H1 (cell line): Measurements from ENCODE around the gene TK1. TPM values are rescaled to one million over a fixed set of nuclear protein-coding genes. Genes with fewer than 3 reads are reported as not detected.

Experiments
- CTCF ChIA-PET: fragments of 300-600 bp; sonication (Branson Sonifier 250); formaldehyde crosslinking; loops from one replicate; lab custom pipeline; 2021; ENCODE audit not compliant: partially characterized antibody; lab: Charles Lee
- POLR2A ChIA-PET: fragments of 300-600 bp; sonication (Branson Sonifier 250); formaldehyde crosslinking; loops from one replicate; lab custom pipeline; 2021; ENCODE audit warnings: inconsistent platforms; ENCODE audit not compliant: partially characterized antibody; lab: Charles Lee
- DNase-seq, 2 experiments: peaks; one replicate each; pipeline versions ENCODE4 v3.0.0 to v3.0.0-alpha.2; 2010 to 2022; ENCODE audit warnings: low spot score in 2 of 2, low read depth in 1 of 2, mixed read lengths in 1 of 2
- FAIRE-seq: peaks from 2 replicates; lab custom pipeline; 2011; peaks lifted over from hg19 to GRCh38; lab: Jason Lieb, UNC
- H2AFZ ChIP-seq: 2 replicates; pipeline ENCODE4 v1.8.1; 2012; ENCODE audit warnings: low read length, inconsistent platforms
- H2AK5ac ChIP-seq: 2 replicates; pipeline ENCODE4 v1.6.1; 2013; ENCODE audit warnings: low read depth, low read length
- H2BK120ac ChIP-seq: replicated peaks from 2 replicates; pipeline ENCODE3; 2013; ENCODE audit warnings: low read depth, low read length, inconsistent platforms
- H2BK12ac ChIP-seq: 2 replicates; pipeline ENCODE4 v1.6.1; 2013; ENCODE audit warnings: low read depth, low read length
- H2BK15ac ChIP-seq: 2 replicates; pipeline ENCODE4 v1.6.1; 2013; ENCODE audit warnings: low read length
- H2BK20ac ChIP-seq: 2 replicates; pipeline ENCODE4 v1.6.1; 2013; ENCODE audit warnings: low read length
- H2BK5ac ChIP-seq: 2 replicates; pipeline ENCODE4 v1.6.1; 2013; ENCODE audit warnings: low read depth, low read length
- H3K14ac ChIP-seq: 2 replicates; pipeline ENCODE4 v1.6.1; 2013; ENCODE audit warnings: inconsistent platforms; ENCODE audit not compliant: insufficient read length
- H3K18ac ChIP-seq: 2 replicates; pipeline ENCODE4 v1.6.1; 2013; ENCODE audit warnings: low read length; ENCODE audit errors: extremely low read depth
- H3K23ac ChIP-seq: 2 replicates; pipeline ENCODE4 v1.6.1; 2013; ENCODE audit warnings: inconsistent platforms; ENCODE audit not compliant: insufficient read length
- H3K23me2 ChIP-seq: 2 replicates; pipeline ENCODE4 v1.6.1; 2013; ENCODE audit warnings: low read depth, low read length
- H3K27ac ChIP-seq: 2 replicates; pipeline ENCODE4 v1.6.1; 2011; ENCODE audit warnings: low read depth, low read length, inconsistent platforms
- H3K27me3 ChIP-seq, 4 experiments: replicated peaks in 1 of 4; 1 replicate in 1 of 4; 2 replicates in 3 of 4; pipeline versions ENCODE4 v1.6.1 to v1.8.1; 2011 to 2013; ENCODE audit warnings: low read length in 3 of 4, mild to moderate bottlenecking in 3 of 4, inconsistent platforms in 2 of 4, mixed read lengths in 2 of 4, moderate library complexity in 1 of 4; ENCODE audit not compliant: control insufficient read depth in 3 of 4, insufficient read depth in 3 of 4; ENCODE audit errors: extremely low read depth in 1 of 4
- H3K36me3 ChIP-seq, 4 experiments: 2 replicates each; pipeline versions ENCODE4 v1.6.1 to v1.8.1; 2011 to 2013; ENCODE audit warnings: mild to moderate bottlenecking in 4 of 4, low read length in 3 of 4, moderate library complexity in 2 of 4, control low read depth in 1 of 4, inconsistent platforms in 1 of 4; ENCODE audit not compliant: insufficient read depth in 4 of 4, control insufficient read depth in 2 of 4
- H3K4ac ChIP-seq: replicated peaks from 2 replicates; pipeline ENCODE3; 2013; ENCODE audit warnings: low read length, low read depth, mixed read lengths, inconsistent platforms; ENCODE audit not compliant: insufficient read length
- H3K4me1 ChIP-seq, 4 experiments: replicated peaks in 1 of 4; 1 replicate in 1 of 4; 2 replicates in 3 of 4; pipeline versions ENCODE4 v1.6.1 to v1.8.1; 2011 to 2013; ENCODE audit warnings: low read length in 3 of 4, inconsistent platforms in 2 of 4, mixed read lengths in 1 of 4; ENCODE audit not compliant: insufficient read depth in 4 of 4, control insufficient read depth in 3 of 4
- H3K4me2 ChIP-seq, 2 experiments: 2 replicates each; pipeline versions ENCODE4 v1.6.1 to v1.8.1; 2011 to 2013; ENCODE audit warnings: low read depth in 2 of 2, low read length in 2 of 2, control low read depth in 1 of 2, inconsistent platforms in 1 of 2, mild to moderate bottlenecking in 1 of 2; ENCODE audit not compliant: insufficient read depth in 1 of 2
- H3K4me3 ChIP-seq, 4 experiments: fragments of 200-600, 300-600 bp in 1 of 4; sonication (generic), shearing (Covaris generic), sonication (Bioruptor Twin) in 1 of 4; 2 replicates each; pipeline versions ENCODE4 v1.5.1 to v1.8.1; 2011 to 2016; ENCODE audit warnings: low read length in 4 of 4, low read depth in 3 of 4, control low read depth in 2 of 4, inconsistent platforms in 2 of 4, mild to moderate bottlenecking in 2 of 4, mixed read lengths in 1 of 4, moderate library complexity in 1 of 4; ENCODE audit not compliant: insufficient read depth in 2 of 4; ENCODE audit errors: extremely low read depth in 1 of 4
- H3K56ac ChIP-seq: replicated peaks from 2 replicates; pipeline ENCODE3; 2013; ENCODE audit warnings: low read depth, mild to moderate bottlenecking, mixed read lengths, low read length, inconsistent platforms; ENCODE audit not compliant: insufficient read length
- H3K79me1 ChIP-seq: 2 replicates; pipeline ENCODE4 v1.6.1; 2013; ENCODE audit warnings: low read depth, low read length, control low read depth
- H3K79me2 ChIP-seq, 2 experiments: 2 replicates each; pipeline versions ENCODE4 v1.6.1 to v1.8.1; 2012 to 2013; ENCODE audit warnings: low read length in 2 of 2, mild to moderate bottlenecking in 2 of 2, inconsistent platforms in 1 of 2; ENCODE audit not compliant: insufficient read depth in 2 of 2, control insufficient read depth in 1 of 2
- H3K9ac ChIP-seq, 4 experiments: replicated peaks in 1 of 4; 1 replicate in 1 of 4; 2 replicates in 3 of 4; pipeline versions ENCODE4 v1.6.1 to v1.8.1; 2011 to 2013; ENCODE audit warnings: low read depth in 3 of 4, low read length in 3 of 4, control low read depth in 2 of 4, mild to moderate bottlenecking in 2 of 4, moderate library complexity in 2 of 4, inconsistent platforms in 1 of 4; ENCODE audit errors: extremely low read depth in 1 of 4
- H3K9me3 ChIP-seq, 2 experiments: 2 replicates each; pipeline versions ENCODE4 v1.6.1 to v1.8.1; 2012 to 2013; ENCODE audit warnings: mild to moderate bottlenecking in 2 of 2, moderate library complexity in 2 of 2, control low read depth in 1 of 2, inconsistent platforms in 1 of 2, low read depth in 1 of 2, low read length in 1 of 2, mixed read lengths in 1 of 2; ENCODE audit not compliant: insufficient read depth in 2 of 2
- H4K20me1 ChIP-seq, 2 experiments: replicated peaks in 1 of 2; 2 replicates each; pipeline versions ENCODE3 to v1.8.1; 2011 to 2013; ENCODE audit warnings: inconsistent platforms in 2 of 2, low read length in 2 of 2, mild to moderate bottlenecking in 1 of 2; ENCODE audit not compliant: insufficient read depth in 2 of 2, control insufficient read depth in 1 of 2
- H4K5ac ChIP-seq: 2 replicates; pipeline ENCODE4 v1.6.1; 2013; ENCODE audit warnings: low read length, low read depth, mixed read lengths, inconsistent platforms; ENCODE audit not compliant: insufficient read length
- H4K8ac ChIP-seq: 2 replicates; pipeline ENCODE4 v1.8.0; 2013; ENCODE audit warnings: mild to moderate bottlenecking, moderate library complexity, low read length, inconsistent platforms; ENCODE audit not compliant: insufficient read depth; ENCODE audit errors: extremely low read depth
- H4K91ac ChIP-seq: replicated peaks from 2 replicates; pipeline ENCODE3; 2013; ENCODE audit warnings: low read length, mixed read lengths, inconsistent platforms; ENCODE audit not compliant: insufficient read length
- CEBPB ChIP-seq: IDR thresholded peaks from 2 replicates; pipeline ENCODE4 v1.6.1; 2012; ENCODE audit warnings: low read depth, low read length
- KDM1A ChIP-seq: fragments of 200-600, 300-600 bp; sonication (generic); IDR thresholded peaks from 2 replicates; pipeline ENCODE4 v1.7.1; 2016; ENCODE audit warnings: mild to moderate bottlenecking, low read length, borderline replicate concordance
- WGBS, 2 experiments: shearing (Covaris generic) in 1 of 2; methylation state at CpG; one replicate each; pipeline versions ENCODE4 v1.1.6 to v1.1.7; 2013 to 2015; ENCODE audit warnings: low lambda C conversion rate in 2 of 2, mixed read lengths in 2 of 2, inconsistent platforms in 1 of 2, low coverage in 1 of 2, missing lambda C conversion rate in 1 of 2; ENCODE audit not compliant: insufficient replicate concordance in 2 of 2, insufficient coverage in 1 of 2, insufficient read length in 1 of 2; ENCODE audit errors: extremely low coverage in 1 of 2, missing lambda C conversion rate in 1 of 2; 5-methylcytosine and 5-hydroxymethylcytosine counted together
- polyA plus RNA-seq, 7 experiments: library from polyadenylated mRNA; depleted of rRNA in 3 of 7; stranded (reverse) in 5 of 7; unstranded in 2 of 7; fragments of >200 nt in 5 of 7; fragments of 200-250 nt in 2 of 7; gene quantifications; 1 replicate in 5 of 7; 2 replicates in 1 of 7; 4 replicates in 1 of 7; pipeline versions ENCODE4 v1.2.1 to v1.2.3, GENCODE V29; 2011 to 2013; ENCODE audit warnings: missing spikeins in 2 of 7, mixed read lengths in 2 of 7
- total RNA-seq: library from RNA; stranded (reverse); fragmentation: NEBNext Ultra II Directional; extraction: Animal tissue kit (Norgen Biotek cat#: 25700); gene quantifications from 2 replicates; pipeline ENCODE4 v1.2.1, GENCODE V29; 2021

TK1 gene
- total and polyA plus RNA-seq, 2 of the 8 experiments (the other 6 are each of a cell fraction or from before 2014, with no cell fraction given): 66.9 to 147 TPM

GRCh38 chr17:78146471-78146869 is 40.4 kb downstream of the TK1 start:
- Histone ChIP-seq H2BK15ac (0 out of 2 replicates have a peak overlapping the region, but pooled peaks have one; percentile 29), H3K9me3 (no peaks in the 10 kb centered on the region), H2AK5ac (no peak overlapping the region), H3K9ac (no peak overlapping the region), H3K79me1 (no peaks in the 10 kb centered on the region), H2BK20ac (no peak overlapping the region), H3K4me3 (no peak overlapping the region), H2BK120ac (no peak overlapping the region), H3K14ac (no peak overlapping the region), H3K23me2 (no peaks in the 10 kb centered on the region), H4K20me1 (peaks cover 0 to under 1% of the 10 kb centered on the region in 2 experiments), H3K18ac (no peak overlapping the region), H3K79me2 (no peaks in the 10 kb centered on the region), H3K36me3 (no peaks in the 10 kb centered on the region), H4K91ac (no peak overlapping the region), H2AFZ (no peak overlapping the region), H3K4me1 (no peaks in the 10 kb centered on the region; a peak in 2 of 7 replicates), H3K4ac (no peak overlapping the region), H3K23ac (no peak overlapping the region), H4K5ac (no peak overlapping the region), H3K4me2 (no peak overlapping the region), H2BK5ac (no peak overlapping the region), H4K8ac (no peak overlapping the region), H3K27me3 (0 out of 7 replicates have a peak, but pooled peaks cover 0 to 2% (median 0%) of the 10 kb centered on the region in 4 experiments), H2BK12ac (no peak overlapping the region), H3K56ac (no peak overlapping the region), H3K27ac (no peak overlapping the region)
- TF ChIP-seq CEBPB (no peak), KDM1A (peak; percentile 74)
- POLR2A ChIA-PET: interaction anchor here (1.2 to 2.2 kb wide), 2 partner anchors 23 to 29 kb away, joined by 3 to 8 read pairs; no protein-coding TSS in a partner anchor
- DNase-seq (no peak), FAIRE-seq (no peak)
- 87% methylated on average over 7 of the region's 7 CpGs; no CpG with 5 or more reads in 1 of the 2 experiments for WGBS, 2 experiments
- CTCF ChIA-PET: interaction anchor here (0.6 to 1.5 kb wide), 5 partner anchors 9 to 260 kb away, joined by 3 to 5 read pairs (median 4); partner anchors contain the start of gene AFMID
